Right lobe of liver (tissue), 4 donors: ENCODE data around the gene TSPAN2.

ENCODE experiments used
- POLR2A ChIP-seq: fragments of 450-650 bp; IDR thresholded peaks from one replicate; pipeline ENCODE4 v1.6.1; 2017; ENCODE audit warnings: antibody characterized with exemption, mild to moderate bottlenecking
- TF ChIP-seq, protein P1 (sequence below), 4 donors: fragments of 200-600 bp in 3 of 4; fragments of 450-650 bp in 1 of 4; IDR thresholded peaks; one replicate each; pipeline versions ENCODE4 v1.5.1 to v1.8.0; 2016 to 2022; ENCODE audit warnings: antibody characterized with exemption in 4 of 4, mild to moderate bottlenecking in 2 of 4
- donor health status: DM: no; HTN: no; CAD: no.
- donor health status: DM: no; HTN: no; CAD: no.
- donor health status: DM: no; HTN: yes; CAD: no.

DNA sequence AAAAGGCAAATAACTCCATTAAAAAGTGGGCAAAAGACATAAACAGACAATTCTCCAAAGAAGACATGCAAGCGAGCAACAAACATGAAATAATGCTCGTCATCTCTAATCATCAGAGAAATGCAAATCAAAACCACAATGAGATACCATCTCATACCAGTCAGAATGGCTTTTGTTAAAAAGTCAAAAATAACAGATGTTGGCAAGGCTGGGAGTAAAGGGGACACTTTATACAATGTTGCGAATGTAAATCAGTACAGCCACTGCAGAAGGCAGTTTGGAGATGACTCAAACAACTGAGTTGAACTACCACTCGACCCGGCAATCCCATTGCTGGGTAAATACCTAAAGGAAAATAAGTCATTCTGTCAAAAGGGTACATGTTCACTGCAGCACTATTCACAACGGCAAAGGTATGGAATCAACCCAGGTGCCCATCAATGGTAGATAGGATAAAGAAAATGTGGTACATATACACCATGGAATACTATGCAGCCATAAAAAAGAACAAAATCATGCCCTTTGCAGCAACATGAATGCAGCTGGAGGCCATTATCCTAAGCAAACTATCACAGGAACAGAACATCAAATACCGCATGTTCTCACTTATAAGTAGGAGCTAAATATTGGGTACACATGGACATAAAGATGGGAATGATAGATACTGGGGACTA is 25.9 kb downstream of the TSPAN2 start:
- no peak for TF ChIP-seq POLR2A
- TF ChIP-seq, protein P1, sequence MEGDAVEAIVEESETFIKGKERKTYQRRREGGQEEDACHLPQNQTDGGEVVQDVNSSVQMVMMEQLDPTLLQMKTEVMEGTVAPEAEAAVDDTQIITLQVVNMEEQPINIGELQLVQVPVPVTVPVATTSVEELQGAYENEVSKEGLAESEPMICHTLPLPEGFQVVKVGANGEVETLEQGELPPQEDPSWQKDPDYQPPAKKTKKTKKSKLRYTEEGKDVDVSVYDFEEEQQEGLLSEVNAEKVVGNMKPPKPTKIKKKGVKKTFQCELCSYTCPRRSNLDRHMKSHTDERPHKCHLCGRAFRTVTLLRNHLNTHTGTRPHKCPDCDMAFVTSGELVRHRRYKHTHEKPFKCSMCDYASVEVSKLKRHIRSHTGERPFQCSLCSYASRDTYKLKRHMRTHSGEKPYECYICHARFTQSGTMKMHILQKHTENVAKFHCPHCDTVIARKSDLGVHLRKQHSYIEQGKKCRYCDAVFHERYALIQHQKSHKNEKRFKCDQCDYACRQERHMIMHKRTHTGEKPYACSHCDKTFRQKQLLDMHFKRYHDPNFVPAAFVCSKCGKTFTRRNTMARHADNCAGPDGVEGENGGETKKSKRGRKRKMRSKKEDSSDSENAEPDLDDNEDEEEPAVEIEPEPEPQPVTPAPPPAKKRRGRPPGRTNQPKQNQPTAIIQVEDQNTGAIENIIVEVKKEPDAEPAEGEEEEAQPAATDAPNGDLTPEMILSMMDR (IDR thresholded peaks at IDR 0.05) = no peak
